SKM-1 (cell line): ENCODE results near the gene ARFGEF3.

ENCODE experiments used
- DNase-seq: peaks from one replicate; lab custom pipeline; 2025; ENCODE audit not compliant: unreplicated experiment; lab: John Stamatoyannopoulos, UW

ARFGEF3 gene

DNA sequence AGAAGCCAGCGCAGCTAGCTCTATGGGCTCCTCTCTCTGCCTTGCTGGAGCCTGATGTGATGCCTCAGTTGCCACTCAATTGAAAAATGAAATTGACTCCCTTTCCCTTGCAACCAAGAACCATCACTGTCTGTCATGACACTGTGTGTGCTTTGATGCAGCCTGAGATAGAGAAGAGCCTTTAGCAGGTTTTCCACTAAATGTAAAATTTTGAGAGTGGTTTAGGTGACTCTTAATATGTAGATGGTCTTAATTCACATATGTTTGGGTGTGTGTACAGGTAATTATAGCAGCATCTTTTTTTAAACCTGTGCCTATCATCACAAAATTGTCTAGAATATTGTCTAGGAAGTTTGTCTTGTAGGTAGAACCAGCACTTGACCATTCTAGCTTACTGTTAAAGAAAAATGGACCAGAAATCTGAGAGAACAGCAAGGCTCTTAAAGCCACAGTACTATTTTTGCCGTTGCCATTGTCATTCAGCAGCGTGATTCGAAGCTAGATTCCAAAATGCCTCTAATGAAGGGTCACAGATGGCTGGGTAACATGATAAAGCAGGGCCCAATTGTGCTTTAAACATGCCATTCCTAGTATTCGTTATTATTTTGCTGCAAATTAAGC, 1.3 kb downstream of the ARFGEF3 start:
- DNase-seq: no peak

- no peak for DNase-seq
These were observed 13.9 kb downstream of the ARFGEF3 start for GRCh38 chr6:138175596-138175995.

DNA sequence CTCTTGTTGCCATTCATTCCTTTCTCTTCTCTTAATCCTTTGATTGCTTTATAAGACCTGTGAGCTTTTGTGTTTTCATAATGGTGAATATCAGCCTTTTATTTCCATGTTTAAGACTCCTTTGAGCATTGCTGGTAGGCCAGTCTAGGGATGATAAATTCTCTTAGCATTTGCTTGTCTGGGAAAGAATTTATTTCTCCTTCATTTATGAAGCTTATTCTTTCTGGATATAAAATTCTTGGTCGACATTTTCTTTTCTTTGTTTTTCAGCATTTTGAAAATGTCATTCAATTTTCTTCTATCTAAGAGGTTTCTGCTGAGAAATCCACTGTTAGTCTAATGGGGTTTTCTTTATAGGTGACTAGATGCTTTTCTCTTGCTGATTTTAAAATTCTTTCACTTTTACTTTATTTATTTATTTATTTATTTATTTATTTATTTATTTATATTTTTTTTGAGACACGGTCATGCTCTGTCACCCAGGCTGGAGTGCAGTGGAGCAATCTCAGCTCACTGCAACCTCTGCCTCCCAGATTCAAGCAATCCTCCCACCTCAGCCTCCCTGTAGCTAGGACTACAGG, 15.0 kb downstream of the ARFGEF3 start:
- no peak for DNase-seq

DNA sequence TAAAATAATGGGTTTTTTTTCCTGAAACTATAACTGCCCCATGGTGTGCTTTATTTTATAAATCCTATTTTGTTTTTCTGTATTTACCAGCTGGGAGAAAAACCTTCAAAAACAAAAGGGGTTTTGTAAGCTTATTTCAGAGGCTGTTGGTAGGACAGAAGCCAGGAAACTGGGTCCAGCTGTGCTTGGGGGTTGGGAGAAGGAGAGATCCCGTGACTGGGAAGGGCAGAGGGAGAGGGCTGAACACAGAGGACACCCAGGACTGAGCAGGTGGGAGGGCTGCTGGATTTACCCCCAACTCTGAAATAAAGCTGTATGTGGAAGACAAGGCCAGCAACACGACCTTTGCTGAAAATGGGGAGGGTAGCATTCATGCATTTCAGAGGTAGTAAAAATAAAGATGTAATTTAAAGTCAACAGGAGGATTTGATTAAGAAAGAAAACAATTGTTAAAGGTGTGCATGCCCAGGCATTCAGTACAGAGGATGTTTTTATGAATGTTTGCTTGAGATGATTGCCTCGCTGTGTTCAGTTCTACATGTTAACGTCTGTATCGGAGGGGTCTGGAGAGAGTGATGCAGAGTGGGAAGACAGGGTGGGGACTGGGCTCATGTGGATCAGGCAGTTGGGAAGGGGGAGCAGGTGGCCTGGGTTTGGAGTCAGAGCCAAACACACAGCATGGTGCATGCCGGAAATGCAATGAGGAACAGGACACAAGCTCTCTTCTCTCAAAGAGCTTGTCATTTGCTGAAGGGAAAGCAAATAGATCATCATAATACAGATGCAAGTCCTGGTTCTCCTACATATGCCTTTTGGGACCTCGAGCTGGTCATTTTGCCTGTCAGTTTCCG, 21.4 kb downstream of the ARFGEF3 start:
- DNase-seq: no peak

DNA sequence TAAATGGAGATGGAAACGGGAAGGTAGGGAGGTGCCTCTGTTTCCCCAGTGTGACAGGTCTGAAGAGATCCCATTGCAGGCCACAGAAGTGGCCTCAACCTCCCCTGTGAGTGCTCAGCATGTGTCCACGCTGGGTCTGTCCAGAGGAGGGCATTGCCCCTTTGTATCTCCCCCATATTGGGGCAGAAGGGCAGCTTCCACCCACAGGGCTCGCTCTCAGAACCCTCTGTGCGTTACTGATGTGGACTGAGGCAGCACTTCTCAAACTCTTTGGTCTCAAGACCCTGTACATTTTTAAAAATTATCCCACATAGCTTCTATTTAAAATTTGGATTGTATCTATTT, 22.0 kb downstream of the ARFGEF3 start:
- no peak for DNase-seq

GRCh38 chr6:138184230-138184629, 22.5 kb downstream of the ARFGEF3 start:
- DNase-seq: no peak

- DNase-seq: no peak
These were observed 25.4 kb downstream of the ARFGEF3 start for GRCh38 chr6:138187156-138187555.

- no peak for DNase-seq
These were observed 26.7 kb downstream of the ARFGEF3 start for GRCh38 chr6:138188278-138188941.

GRCh38 chr6:138194287-138194686, 32.5 kb downstream of the ARFGEF3 start:
- DNase-seq: no peak

GRCh38 chr6:138196122-138196738, 34.5 kb downstream of the ARFGEF3 start:
- DNase-seq: no peak

DNA sequence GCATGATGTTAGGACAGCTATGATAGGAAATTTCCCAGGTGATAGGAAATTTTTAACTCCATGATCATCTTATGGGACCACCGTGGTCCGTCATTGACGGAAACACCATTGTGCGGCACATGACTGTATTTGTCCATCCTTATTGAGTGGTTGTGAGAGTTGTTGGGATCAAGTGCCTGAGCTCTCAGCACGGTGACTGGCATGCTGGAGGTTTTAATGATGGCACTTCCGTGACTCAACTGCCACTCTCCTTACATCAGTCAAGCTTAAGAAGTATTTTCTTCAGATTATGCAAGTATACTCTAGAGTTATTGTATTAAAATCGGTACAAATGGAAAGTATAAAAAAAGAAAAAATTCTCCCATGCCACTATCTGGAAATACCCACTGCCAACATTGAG, 35.8 kb downstream of the ARFGEF3 start:
- DNase-seq: no peak

- DNase-seq: no peak
These were observed 36.8 kb downstream of the ARFGEF3 start for GRCh38 chr6:138198430-138199091.

- no peak for DNase-seq
These were observed 40.1 kb downstream of the ARFGEF3 start for GRCh38 chr6:138201836-138202235.

- no peak for DNase-seq
These were observed 41.6 kb downstream of the ARFGEF3 start for GRCh38 chr6:138203315-138203714.

DNA sequence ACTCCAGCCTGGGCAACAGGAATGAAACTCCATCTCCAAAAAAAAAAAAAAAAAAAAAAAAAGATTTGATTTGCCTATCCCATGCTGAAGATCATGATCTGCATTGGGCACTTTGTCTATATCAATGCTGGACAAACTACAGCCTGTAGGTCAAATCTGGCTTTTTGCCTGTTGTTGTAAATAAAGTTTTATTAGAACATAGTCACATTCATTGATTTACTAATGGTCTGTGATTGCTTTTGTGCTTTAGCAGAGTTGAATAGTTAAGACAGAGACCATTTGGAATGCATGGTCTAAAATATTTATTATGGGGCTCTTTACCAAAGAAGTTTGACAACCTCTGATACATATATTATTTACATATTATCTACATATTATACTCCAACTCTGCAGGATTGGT, 42.6 kb downstream of the ARFGEF3 start:
- no peak for DNase-seq

- DNase-seq: no peak
These were observed 43.1 kb downstream of the ARFGEF3 start for GRCh38 chr6:138204792-138205384.

GRCh38 chr6:138205437-138206094, 43.8 kb downstream of the ARFGEF3 start:
- no peak for DNase-seq

GRCh38 chr6:138206862-138207261, 45.1 kb downstream of the ARFGEF3 start:
- DNase-seq: no peak

- DNase-seq: no peak
These were observed 49.4 kb downstream of the ARFGEF3 start for GRCh38 chr6:138211048-138211581.

GRCh38 chr6:138211601-138212000, 49.9 kb downstream of the ARFGEF3 start:
- DNase-seq: no peak
